Stimulated activated CD8-positive, alpha-beta memory T cell treated with anti-CD3 and anti-CD28 coated beads, Interleukin-4, amount 100 ng/mL, for 1 hour (primary cell): Measurements from ENCODE around the gene PEX14.

Experiments used
- DNase-seq, 2 donors: peaks; one replicate each; pipeline ENCODE4 v3.0.0-alpha.2; 2020; ENCODE audit warnings: low read depth in 2 of 2, low spot score in 1 of 2

The PEX14 gene

GRCh38 chr1:10677491-10678391 lies 203.0 kb downstream of the PEX14 start:
- DNase-seq = no peak

- no peak for DNase-seq
These were observed 203.7 kb downstream of the PEX14 start for GRCh38 chr1:10678402-10678801.

GRCh38 chr1:10678852-10679251 lies 204.1 kb downstream of the PEX14 start:
- DNase-seq = no peak

GRCh38 chr1:10679496-10680220 lies 204.9 kb downstream of the PEX14 start:
- no peak for DNase-seq
